BE2C (cell line): ENCODE data around the gene GOLT1A.

ENCODE experiments used
- DNase-seq: peaks from one replicate; pipeline ENCODE4 v3.0.0-alpha.2; 2020
- H3K27me3 ChIP-seq: fragments of 250-450 bp; sonication (Bioruptor Pico); 2 replicates; pipeline ENCODE4 v1.5.1; 2020; ENCODE audit warnings: mild to moderate bottlenecking
- H3K36me3 ChIP-seq: fragments of 250-450 bp; sonication (Bioruptor Pico); 2 replicates; pipeline ENCODE4 v1.5.1; 2020; ENCODE audit warnings: mild to moderate bottlenecking
- H3K4me1 ChIP-seq: fragments of 250-450 bp; sonication (Bioruptor Pico); 2 replicates; pipeline ENCODE4 v1.5.1; 2020
- H3K4me3 ChIP-seq: 2 replicates; pipeline ENCODE4 v1.5.1; 2011; ENCODE audit warnings: low read depth, low read length
- H3K9me3 ChIP-seq: fragments of 250-450 bp; sonication (Bioruptor Pico); 2 replicates; pipeline ENCODE4 v1.5.1; 2020
- CTCF ChIP-seq: IDR thresholded peaks from 2 replicates; pipeline ENCODE4 v1.5.1; 2012; ENCODE audit warnings: mild to moderate bottlenecking, low read depth, low read length

GOLT1A gene

GRCh38 chr1:204186597-204186996, 27.2 kb downstream of the GOLT1A start:
- H3K4me3 ChIP-seq = no peak overlapping the region
- no peaks in the 10 kb centered on the region for H3K36me3 ChIP-seq
- no peaks in the 10 kb centered on the region; the same call in none of the 2 replicates for H3K4me1 ChIP-seq
- H3K27me3 ChIP-seq = peaks cover 35% of the 10 kb centered on the region
- TF ChIP-seq CTCF = no peak
- no peaks in the 10 kb centered on the region for H3K9me3 ChIP-seq
- DNase-seq = no peak

GRCh38 chr1:204181116-204181515, 32.7 kb downstream of the GOLT1A start:
- no peak overlapping the region for H3K4me3 ChIP-seq
- no peak for TF ChIP-seq CTCF
- no peaks in the 10 kb centered on the region for H3K4me1 ChIP-seq
- no peaks in the 10 kb centered on the region for H3K9me3 ChIP-seq
- 0 out of 2 replicates have a peak, but pooled peaks cover 5% of the 10 kb centered on the region for H3K27me3 ChIP-seq
- no peaks in the 10 kb centered on the region for H3K36me3 ChIP-seq
- no peak for DNase-seq

GRCh38 chr1:204180133-204180532, 33.7 kb downstream of the GOLT1A start:
- TF ChIP-seq CTCF = no peak
- Histone ChIP-seq H3K4me1 (no peaks in the 10 kb centered on the region), H3K4me3 (no peak overlapping the region), H3K27me3 (peaks cover 2% of the 10 kb centered on the region; the same call in 1 of the 2 replicates), H3K9me3 (no peaks in the 10 kb centered on the region), H3K36me3 (no peaks in the 10 kb centered on the region)
- DNase-seq = no peak

GRCh38 chr1:204178487-204179281, 35.1 kb downstream of the GOLT1A start:
- no peak for TF ChIP-seq CTCF
- peaks cover 2% of the 10 kb centered on the region; the same call in 1 of the 2 replicates for H3K27me3 ChIP-seq
- no peak for DNase-seq
- H3K36me3 ChIP-seq = no peaks in the 10 kb centered on the region
- no peak overlapping the region for H3K4me3 ChIP-seq
- H3K9me3 ChIP-seq = no peaks in the 10 kb centered on the region
- H3K4me1 ChIP-seq = no peaks in the 10 kb centered on the region

- H3K27me3 ChIP-seq = peaks cover 2% of the 10 kb centered on the region; the same call in 1 of the 2 replicates
- no peaks in the 10 kb centered on the region for H3K4me1 ChIP-seq
- TF ChIP-seq CTCF = no peak
- DNase-seq = no peak
- H3K36me3 ChIP-seq = no peaks in the 10 kb centered on the region
- H3K9me3 ChIP-seq = no peaks in the 10 kb centered on the region
- H3K4me3 ChIP-seq = no peak overlapping the region
These were observed 36.7 kb downstream of the GOLT1A start for GRCh38 chr1:204177133-204177532.

GRCh38 chr1:204176049-204176448, 37.7 kb downstream of the GOLT1A start:
- Histone ChIP-seq H3K4me3 (no peak overlapping the region), H3K4me1 (no peaks in the 10 kb centered on the region), H3K36me3 (no peaks in the 10 kb centered on the region), H3K27me3 (peaks cover 2% of the 10 kb centered on the region; the same call in 1 of the 2 replicates), H3K9me3 (no peaks in the 10 kb centered on the region)
- no peak for TF ChIP-seq CTCF
- no peak for DNase-seq
